PC-9 (cell line): Measurements from ENCODE around the gene TRABD2B. TPM values are rescaled to one million over a fixed set of nuclear protein-coding genes. Genes with fewer than 3 reads are reported as not detected.

ENCODE experiments used
- BruUV-seq: library from RNA; stranded (reverse); fragments of 400-500 nt; replicated peaks from 2 replicates; lab custom pipeline; 2021; lab: Mats Ljungman, UMichigan
- CTCF ChIA-PET: fragments of 300-600 bp; sonication (Branson Sonifier 250); formaldehyde crosslinking; loops from one replicate; lab custom pipeline; 2022; ENCODE audit warnings: antibody characterized with exemption; lab: Charles Lee
- POLR2A ChIA-PET: fragments of 300-600 bp; sonication (Branson Sonifier 250); formaldehyde crosslinking; loops from one replicate; lab custom pipeline; 2022; ENCODE audit warnings: antibody characterized with exemption; ENCODE audit not compliant: unreplicated experiment; lab: Charles Lee
- DNase-seq, 2 experiments: peaks; one replicate each; pipeline versions ENCODE4 v3.0.0 to v3.0.0-alpha.2; 2015 to 2022; ENCODE audit warnings: mixed read lengths in 1 of 2
- H2AFZ ChIP-seq: fragments of 200-600 bp; sonication (generic); 2 replicates; pipeline ENCODE4 v1.8.1; 2017; ENCODE audit warnings: antibody characterized with exemption
- H3F3A ChIP-seq: fragments of 200-600 bp; sonication (generic); 2 replicates; pipeline ENCODE4 v1.8.1; 2017; ENCODE audit warnings: antibody characterized with exemption, mild to moderate bottlenecking, low read depth; ENCODE audit not compliant: insufficient read depth
- H3K27ac ChIP-seq: fragments of 200-600 bp; sonication (generic); 2 replicates; pipeline ENCODE4 v1.6.1; 2016; ENCODE audit warnings: mixed run types
- H3K27me3 ChIP-seq: fragments of 200-600 bp; sonication (generic); 2 replicates; pipeline ENCODE4 v1.6.1; 2016; ENCODE audit warnings: low read depth, mixed run types; ENCODE audit not compliant: insufficient read depth
- H3K36me3 ChIP-seq: fragments of 200-600 bp; sonication (generic); 2 replicates; pipeline ENCODE4 v1.6.1; 2016; ENCODE audit warnings: low read depth, mixed run types
- H3K4me1 ChIP-seq: fragments of 200-600 bp; sonication (generic); replicated peaks from 2 replicates; pipeline ENCODE4 v1.6.1; 2016; ENCODE audit warnings: mixed run types; ENCODE audit not compliant: insufficient read depth
- H3K4me2 ChIP-seq: fragments of 200-600 bp; sonication (generic); 2 replicates; pipeline ENCODE4 v1.6.1; 2017; ENCODE audit warnings: mixed run types
- H3K4me3 ChIP-seq: fragments of 200-600 bp; sonication (generic); 2 replicates; pipeline ENCODE4 v1.6.1; 2016; ENCODE audit warnings: mixed run types
- H3K79me2 ChIP-seq: fragments of 200-600 bp; sonication (generic); 2 replicates; pipeline ENCODE4 v1.6.1; 2017; ENCODE audit warnings: low read depth, mixed run types
- H3K9me2 ChIP-seq: fragments of 200-600 bp; sonication (generic); 2 replicates; pipeline ENCODE4 v1.8.1; 2017; ENCODE audit warnings: mild to moderate bottlenecking; ENCODE audit not compliant: insufficient read depth
- H3K9me3 ChIP-seq: fragments of 200-600 bp; sonication (generic); 2 replicates; pipeline ENCODE4 v1.8.1; 2016; ENCODE audit warnings: low read depth; ENCODE audit not compliant: insufficient read depth
- H4K20me1 ChIP-seq: fragments of 200-600 bp; sonication (generic); 2 replicates; pipeline ENCODE4 v1.8.1; 2017; ENCODE audit not compliant: insufficient read depth
- CTCF ChIP-seq: fragments of 200-600 bp; sonication (generic); conservative IDR thresholded peaks from 2 replicates; pipeline ENCODE4 v1.6.1; 2017; ENCODE audit warnings: mixed run types, antibody characterized with exemption, mild to moderate bottlenecking, moderate library complexity
- EZH2 ChIP-seq: fragments of 200-600 bp; sonication (generic); IDR thresholded peaks from 2 replicates; pipeline ENCODE4 v1.8.0; 2017; ENCODE audit warnings: antibody characterized with exemption, low read depth
- intact Hi-C: fragments of 100-400 bp; cut with micrococcal nuclease; formaldehyde crosslinking; loops from one replicate; pipeline ENCODE4 v1.10.0; 2022; ENCODE audit not compliant: unreplicated experiment
- total RNA-seq: library from RNA; stranded (reverse); gene quantifications from 2 replicates; pipeline ENCODE4 v1.2.3, GENCODE V29; 2021

TRABD2B gene
- total RNA-seq, 1 experiment from 2014 or later = not detected

- H3K27me3 ChIP-seq = 0 out of 2 replicates have a peak, but pooled peaks cover 7% of the 10 kb centered on the region
- intact Hi-C loops = no loop called here
- H3K79me2 ChIP-seq = no peaks in the 10 kb centered on the region
- no peaks in the 10 kb centered on the region for H3K9me3 ChIP-seq
- ChIA-PET POLR2A (no interaction called here), CTCF (no interaction called here)
- BruUV-seq = no TSS peak
- TF ChIP-seq CTCF (no peak), EZH2 (no peak)
- H3K27ac ChIP-seq = no peak overlapping the region
- H4K20me1 ChIP-seq = no peaks in the 10 kb centered on the region
- no peaks in the 10 kb centered on the region for H3F3A ChIP-seq
- H3K36me3 ChIP-seq = no peaks in the 10 kb centered on the region
- no peak overlapping the region for H3K4me3 ChIP-seq
- DNase-seq = no peak
- no peak overlapping the region for H2AFZ ChIP-seq
- no peaks in the 10 kb centered on the region for H3K9me2 ChIP-seq
- H3K4me1 ChIP-seq = no peaks in the 10 kb centered on the region
- no peak overlapping the region for H3K4me2 ChIP-seq
Measured at GRCh38 chr1:47967864-47968555, 29.2 kb downstream of the TRABD2B start.

- Histone ChIP-seq H3K4me1 (no peaks in the 10 kb centered on the region), H3K4me2 (no peak overlapping the region), H3K27ac (no peak overlapping the region), H2AFZ (no peak overlapping the region), H3K79me2 (no peaks in the 10 kb centered on the region), H3K9me3 (no peaks in the 10 kb centered on the region), H3K27me3 (0 out of 2 replicates have a peak, but pooled peaks cover 7% of the 10 kb centered on the region), H3K9me2 (no peaks in the 10 kb centered on the region), H4K20me1 (no peaks in the 10 kb centered on the region), H3K36me3 (no peaks in the 10 kb centered on the region), H3K4me3 (no peak overlapping the region), H3F3A (no peaks in the 10 kb centered on the region)
- CTCF ChIA-PET = no interaction called here
- no peak for TF ChIP-seq EZH2
- BruUV-seq = no TSS peak
- POLR2A ChIA-PET = no interaction called here
- no peak for DNase-seq
- intact Hi-C loops = no loop called here
Measured at GRCh38 chr1:47965816-47966215, 31.4 kb downstream of the TRABD2B start.

- DNase-seq = no peak
- Histone ChIP-seq H3K4me3 (no peak overlapping the region), H3K27ac (no peak overlapping the region), H3K9me3 (no peaks in the 10 kb centered on the region), H3K27me3 (no peaks in the 10 kb centered on the region), H3K4me1 (no peaks in the 10 kb centered on the region), H4K20me1 (no peaks in the 10 kb centered on the region), H3K4me2 (no peak overlapping the region), H3K79me2 (no peaks in the 10 kb centered on the region), H2AFZ (no peak overlapping the region), H3K36me3 (no peaks in the 10 kb centered on the region), H3K9me2 (no peaks in the 10 kb centered on the region), H3F3A (no peaks in the 10 kb centered on the region)
- CTCF ChIA-PET = no interaction called here
- POLR2A ChIA-PET = no interaction called here
- intact Hi-C loops = no loop called here
- BruUV-seq = no TSS peak
- no peak for TF ChIP-seq EZH2
- TF ChIP-seq CTCF = no peak
Measured at GRCh38 chr1:47964636-47965035, 32.5 kb downstream of the TRABD2B start.
